Activated CD4-positive, alpha-beta T cell treated with anti-CD3 and anti-CD28 coated beads for 48 hours (primary cell): ENCODE measurements around the gene PPIP5K2.
"Not testable (repeated sequence)": the region's sequence is repeated elsewhere in the genome, so short reads cannot be mapped to it uniquely, and the experiment has no call there.

Experiments
- DNase-seq: peaks from one replicate; pipeline ENCODE4 v3.0.0-alpha.2; 2020

The PPIP5K2 gene

DNA sequence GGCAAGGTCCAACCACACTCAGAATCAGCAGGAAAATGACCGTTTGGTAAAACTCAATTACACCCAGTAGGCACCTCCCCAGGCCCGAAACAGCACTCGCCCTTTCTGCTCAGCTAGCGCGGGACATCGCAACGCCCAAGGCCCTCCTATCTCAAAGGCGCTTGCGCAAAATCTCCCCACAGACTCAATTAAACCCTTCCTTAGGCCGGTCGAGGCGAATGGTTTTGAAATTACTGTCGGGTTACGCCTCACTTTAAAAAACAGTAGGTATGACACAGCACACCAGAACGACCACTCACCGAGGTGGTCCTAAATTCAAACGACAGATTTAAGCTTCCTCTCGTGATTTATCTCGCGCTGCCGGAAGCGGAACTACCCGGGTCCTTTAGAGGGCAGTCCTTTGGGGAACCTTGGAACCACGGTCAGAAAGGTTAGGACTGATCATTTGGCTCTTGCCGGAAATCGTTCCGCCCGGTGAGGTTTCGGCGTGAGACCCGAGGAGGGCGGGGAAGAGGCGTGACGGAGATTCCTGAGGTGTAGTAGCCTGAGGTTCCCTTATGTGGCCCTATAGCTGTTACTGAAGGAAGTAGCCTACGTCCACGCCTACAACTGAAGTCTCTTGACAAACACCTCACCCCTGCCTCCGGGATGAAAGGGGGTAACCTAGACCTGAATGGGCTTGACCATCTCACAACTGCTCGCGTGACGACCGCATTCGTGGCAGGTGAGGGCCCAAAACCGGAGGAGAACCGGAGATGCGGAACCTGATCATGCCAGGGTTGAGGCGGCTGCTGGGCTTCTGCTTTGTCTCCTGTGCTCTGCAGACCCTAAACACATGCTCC lies at the start of gene PPIP5K2, which contains the start of gene GIN1:
PPIP5K2 (plus strand) TSS at position 537 of the 842 bp plus-strand sequence. CDS start 9,289 bp downstream, outside the sequence.
GIN1 (minus strand) TSS at position 374 of the 842 bp plus-strand sequence. CDS start 11,431 bp downstream, outside the sequence.
- DNase-seq = peak; percentile 97

DNA sequence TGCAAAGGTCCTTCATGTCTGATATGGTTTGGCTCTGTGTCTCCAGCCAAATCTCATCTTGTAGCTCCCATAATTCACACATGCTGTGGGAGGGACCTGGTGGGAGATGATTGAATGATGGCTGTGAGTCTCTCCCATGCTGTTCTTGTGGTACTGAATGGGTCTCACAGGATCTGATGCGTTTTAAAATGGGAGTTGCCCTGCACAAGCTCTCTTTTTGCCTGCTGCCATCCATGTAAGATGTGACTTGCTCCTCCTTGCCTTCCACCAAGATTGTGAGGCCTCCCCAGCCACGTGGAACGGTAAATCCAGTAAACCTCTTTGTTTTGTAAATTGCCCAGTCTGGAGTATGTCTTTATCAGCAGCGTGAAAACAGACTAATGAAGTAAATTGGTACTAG lies 46.6 kb upstream of the PPIP5K2 start:
- DNase-seq = not testable (repeated sequence)

DNA sequence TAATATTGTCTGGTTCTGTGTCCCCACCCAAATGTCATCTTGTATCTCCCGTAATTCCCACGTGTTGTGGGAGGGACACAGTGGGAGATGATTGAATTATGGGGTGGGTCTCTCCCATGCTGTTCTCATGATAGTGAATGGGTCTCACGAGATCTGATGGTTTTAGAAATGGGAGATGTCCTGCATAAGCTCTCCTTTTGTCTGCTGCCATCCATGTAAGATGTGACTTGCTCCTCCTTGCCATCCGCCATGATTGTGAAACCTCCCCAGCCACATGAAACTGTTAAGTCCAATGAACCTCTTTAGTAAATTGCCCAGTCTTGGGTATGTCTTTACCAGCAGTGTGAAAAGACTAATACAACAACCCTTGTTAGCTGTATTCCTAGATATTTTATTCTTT lies 44.7 kb upstream of the PPIP5K2 start:
- DNase-seq = no peak

DNA sequence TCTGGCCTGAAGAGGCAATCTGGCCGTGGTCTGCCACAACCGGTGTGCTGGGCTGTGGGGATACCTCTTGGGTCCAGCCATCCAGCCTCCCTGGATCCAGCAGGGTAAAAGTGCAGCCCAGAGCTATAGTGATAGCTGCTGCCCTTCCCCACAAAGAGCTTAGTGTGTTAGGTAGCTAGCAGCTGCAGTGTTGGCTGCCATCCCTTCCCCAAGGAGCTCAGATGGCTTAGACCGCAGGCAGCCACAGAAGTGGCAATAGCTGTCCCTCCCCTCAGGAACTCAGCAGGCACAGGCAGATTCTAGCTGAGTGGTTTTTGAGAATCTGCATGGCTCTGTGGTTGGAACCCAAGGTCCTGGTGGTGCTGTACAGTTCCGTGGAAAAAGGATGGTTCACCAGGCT lies 40.3 kb upstream of the PPIP5K2 start:
- no peak for DNase-seq

DNA sequence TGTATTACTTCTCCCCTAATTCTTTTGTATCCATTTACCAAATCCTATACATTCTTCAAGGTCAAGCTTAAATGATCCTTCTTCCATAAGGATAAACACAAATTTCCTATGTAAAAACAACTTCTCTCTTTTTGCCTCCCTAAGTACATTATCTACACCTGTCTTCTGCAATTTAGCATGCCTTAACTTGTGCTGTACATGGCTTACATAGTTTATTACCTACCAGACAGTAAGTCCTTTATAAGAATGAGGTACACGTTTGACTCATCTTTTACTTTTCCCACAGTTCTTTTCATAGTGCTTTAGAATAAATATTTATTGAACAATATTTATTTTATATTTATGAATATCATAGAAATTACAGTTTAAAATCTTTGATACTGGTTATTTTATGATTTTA lies 33.6 kb upstream of the PPIP5K2 start:
- no peak for DNase-seq

DNA sequence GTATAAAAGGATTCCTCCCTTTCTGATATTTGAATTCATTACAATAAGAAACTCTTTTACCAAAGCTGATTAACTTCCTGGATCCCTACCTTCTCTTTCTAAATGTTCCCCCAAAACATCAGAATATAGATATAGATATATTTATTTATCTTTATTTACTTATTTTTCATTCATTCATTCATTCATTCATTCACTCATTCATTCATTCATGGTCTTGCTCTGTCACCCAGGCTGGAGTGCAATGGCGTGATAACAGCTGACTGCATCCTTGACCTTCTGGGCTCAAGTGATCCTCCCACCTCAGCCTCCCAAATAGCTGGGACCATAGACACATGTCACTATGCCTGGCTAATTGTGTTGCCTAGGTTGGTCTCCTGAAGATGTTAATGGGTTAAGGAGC lies 30.8 kb upstream of the PPIP5K2 start:
- DNase-seq = no peak

DNA sequence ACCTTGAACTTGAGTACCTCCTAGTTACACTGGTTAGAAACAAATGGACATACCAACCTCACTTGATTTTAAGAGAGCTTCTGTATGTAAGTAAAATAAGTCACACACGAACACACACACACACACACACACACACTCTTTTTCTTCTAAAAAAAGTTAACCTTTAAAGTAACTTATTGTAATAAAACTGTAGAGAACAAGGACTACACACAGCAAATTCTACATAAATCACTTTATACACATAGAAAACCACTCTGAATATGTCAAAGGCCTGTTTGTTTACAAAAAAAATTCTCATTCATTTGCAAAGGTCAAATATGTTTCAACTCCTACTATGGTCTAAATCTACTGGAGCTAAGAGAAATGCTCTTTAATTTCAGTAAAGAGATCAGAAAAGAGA lies 29.3 kb upstream of the PPIP5K2 start:
- no peak for DNase-seq

DNA sequence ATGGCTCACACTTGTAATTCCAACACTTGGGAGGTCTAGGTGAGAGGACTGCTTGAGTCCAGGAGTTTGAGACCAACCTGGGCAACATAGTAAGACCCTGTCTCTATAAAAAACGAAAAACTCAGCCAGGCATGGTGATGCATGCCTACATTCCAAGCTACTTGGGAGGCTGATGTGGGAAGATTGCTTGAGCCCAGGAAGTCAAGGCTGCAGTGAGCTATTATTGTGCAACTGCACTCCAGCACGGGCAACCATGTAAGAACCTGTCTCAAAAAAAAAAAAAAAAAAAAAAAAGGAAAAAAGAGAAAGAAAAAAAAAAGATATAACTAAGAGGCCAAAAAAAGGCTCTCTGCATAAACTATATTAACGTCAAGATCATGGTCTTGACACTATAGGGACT lies 27.4 kb upstream of the PPIP5K2 start:
- no peak for DNase-seq

DNA sequence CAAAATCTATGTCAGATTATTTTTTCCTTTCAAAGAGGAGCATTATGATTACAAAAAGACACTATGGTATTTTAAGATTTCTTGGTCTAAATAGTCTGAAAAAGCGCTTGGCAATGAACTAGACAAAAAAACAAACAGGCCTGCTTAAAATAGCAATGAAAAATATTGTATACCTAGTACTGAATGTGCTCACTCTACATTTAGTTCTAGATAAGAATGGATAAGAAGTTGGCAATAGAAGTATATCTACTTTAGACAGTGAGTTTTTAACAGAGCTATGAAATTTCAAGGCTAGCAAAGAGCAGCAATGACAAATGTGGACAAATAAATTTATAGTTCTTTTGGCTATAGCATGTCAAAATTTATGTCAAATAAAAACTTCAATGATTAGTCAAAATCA lies 26.4 kb upstream of the PPIP5K2 start:
- DNase-seq = no peak

DNA sequence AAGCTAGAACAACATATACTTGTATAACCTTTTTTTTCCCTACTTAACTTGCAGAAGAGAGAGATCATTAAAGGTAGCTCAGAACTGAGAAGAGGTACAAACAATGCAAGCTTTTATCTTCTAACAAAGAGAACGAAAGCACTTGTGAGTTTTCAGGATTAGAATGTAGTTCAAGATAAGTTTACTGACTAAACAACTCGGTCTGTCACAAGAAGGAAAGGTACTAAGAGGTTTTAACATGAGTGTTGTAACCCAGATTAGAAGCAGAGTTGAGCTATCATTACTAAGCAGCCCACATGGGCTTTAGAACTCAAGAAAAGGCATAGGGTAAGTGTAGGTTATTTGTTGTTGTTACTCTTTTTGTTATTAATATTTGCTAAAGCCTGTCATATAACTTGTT lies 25.4 kb upstream of the PPIP5K2 start:
- no peak for DNase-seq

DNA sequence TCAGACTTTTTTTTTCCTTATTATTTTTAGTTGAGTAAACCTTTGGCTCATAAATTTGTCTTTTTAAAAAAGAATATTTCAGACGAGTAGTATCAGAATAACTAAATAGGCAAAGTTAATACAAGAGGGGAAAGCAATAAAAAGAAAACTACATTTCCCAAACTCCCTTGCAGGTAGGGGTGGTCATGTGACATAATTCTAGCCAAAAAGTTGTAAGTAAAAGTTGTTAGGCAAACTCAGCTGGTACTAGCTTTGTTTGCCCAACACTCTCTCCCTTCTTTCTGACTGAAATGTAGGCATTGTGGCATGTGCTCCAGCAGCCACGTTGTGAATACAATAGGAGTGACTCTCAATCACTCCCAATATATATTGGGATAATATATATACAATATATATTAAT lies 21.1 kb upstream of the PPIP5K2 start:
- no peak for DNase-seq

DNA sequence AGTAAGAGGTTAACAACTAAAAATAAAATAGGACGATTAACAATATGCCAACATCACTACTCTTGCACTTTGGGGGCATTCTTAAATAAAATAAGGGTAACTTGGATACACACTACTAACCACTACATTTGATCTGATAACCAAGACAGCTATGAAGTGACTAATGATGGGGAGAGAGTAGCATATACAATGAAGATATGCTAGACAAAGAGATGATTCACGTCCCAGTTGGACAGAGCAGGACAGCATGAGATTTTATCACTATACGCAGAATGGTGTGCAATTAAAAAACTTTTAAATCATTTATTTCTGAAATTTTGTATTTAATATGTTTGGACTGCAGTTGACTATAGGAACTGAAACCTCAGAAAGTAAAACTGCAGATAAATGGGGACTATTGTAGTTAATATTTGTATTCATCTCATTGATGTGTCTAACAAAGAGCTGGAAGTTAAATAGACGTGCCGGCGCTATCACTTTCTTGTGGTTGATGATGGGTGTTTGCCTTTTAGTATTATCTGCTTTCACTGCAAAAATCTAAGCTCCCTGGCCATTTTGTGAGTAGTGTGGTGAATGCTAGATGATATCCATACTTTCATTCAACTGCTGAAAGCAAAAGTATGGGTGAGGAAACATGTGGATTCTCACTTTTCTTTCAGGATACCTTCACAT lies 18.9 kb upstream of the PPIP5K2 start:
- DNase-seq = no peak

DNA sequence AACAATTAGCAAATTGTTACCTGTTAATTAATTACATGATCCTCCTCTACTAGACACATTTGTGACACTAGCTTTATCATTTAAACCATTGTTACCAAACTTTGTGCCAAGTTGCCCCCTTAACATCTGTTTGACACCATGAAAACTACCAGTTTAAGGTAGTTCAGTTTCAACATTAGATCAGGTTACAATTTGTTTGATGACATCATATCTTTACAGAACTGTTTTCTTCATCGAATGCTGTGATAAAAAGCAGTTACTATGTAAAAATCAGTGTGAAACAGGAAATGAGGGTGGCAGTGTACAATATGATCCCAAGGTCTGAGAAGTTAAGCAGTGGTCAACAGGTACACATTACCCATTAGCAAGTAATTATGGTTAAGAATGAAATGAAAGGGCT lies 17.9 kb upstream of the PPIP5K2 start:
- no peak for DNase-seq

DNA sequence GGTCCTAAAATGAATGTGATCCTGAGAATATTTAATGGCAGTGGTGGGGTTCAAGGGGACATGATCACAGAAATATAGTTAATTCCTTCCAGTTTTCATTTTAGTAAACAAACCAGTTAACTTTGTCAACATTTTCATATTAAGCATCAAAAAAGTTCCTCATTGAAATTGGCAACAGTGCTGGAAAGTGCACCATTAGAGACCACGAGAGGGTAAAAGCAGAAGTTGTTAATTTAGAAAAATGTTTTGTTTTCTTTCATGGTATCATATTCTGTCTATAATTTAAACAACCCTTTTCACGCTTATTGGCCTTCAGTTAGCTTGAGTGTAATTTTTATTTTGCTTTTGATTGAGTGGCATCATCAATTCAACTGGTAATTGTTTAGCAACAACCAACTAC lies 12.0 kb upstream of the PPIP5K2 start:
- DNase-seq = no peak

DNA sequence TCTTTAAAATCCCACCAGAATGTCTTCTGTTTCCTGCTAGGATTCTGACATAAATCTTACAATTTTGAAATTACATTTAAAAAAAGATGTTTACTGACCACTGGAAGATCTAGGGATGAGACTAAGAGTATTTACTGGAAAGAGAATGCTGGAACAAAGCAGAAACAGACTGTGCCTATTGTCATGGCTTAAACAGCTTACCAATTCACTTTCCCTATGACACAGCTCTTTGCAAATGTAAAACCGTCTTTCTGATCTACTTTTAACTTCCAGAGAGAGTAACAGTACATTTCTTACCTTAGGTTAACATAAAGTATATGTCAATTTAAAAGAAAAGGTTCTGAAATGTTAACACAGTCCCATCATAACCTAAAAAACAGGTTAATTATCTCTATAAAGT lies 10.8 kb upstream of the PPIP5K2 start:
- DNase-seq = no peak

DNA sequence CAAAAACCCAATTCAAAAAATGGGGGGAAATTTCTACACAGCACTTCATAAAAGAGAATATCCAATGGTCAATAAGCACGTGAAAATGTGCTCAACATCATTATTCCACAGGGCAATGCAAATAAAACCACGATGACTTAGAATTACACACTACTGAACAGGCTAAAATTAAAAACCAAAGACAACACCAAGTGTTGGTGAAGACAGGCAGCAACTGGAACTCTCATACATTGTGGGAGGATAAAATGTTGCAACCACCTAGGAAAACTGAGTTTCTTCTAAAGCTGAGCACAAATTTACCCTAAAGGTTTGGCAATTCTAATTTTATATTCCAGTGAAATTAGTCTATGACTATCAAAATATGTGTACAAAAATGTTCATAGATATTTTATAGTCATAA lies 9.7 kb upstream of the PPIP5K2 start:
- no peak for DNase-seq

DNA sequence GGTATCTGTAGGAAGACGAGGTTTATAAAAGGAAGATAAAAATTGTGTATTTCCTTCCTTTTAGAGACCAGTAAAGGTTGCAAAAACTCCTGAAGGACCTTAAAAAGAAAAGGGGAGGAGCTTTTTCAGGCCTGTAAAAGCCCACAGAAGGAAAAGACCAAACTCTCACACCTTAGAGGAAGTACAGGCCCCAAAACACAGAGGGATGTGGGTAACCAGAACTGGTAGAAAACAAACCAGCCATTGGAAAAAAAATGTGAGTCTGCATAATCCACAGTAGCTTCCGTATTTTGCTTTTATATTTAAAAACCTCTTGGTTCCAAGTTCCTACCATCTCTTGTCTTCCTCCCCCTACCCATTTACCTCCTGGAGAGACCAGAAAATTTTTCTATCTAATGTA lies 8.6 kb upstream of the PPIP5K2 start:
- DNase-seq = no peak

DNA sequence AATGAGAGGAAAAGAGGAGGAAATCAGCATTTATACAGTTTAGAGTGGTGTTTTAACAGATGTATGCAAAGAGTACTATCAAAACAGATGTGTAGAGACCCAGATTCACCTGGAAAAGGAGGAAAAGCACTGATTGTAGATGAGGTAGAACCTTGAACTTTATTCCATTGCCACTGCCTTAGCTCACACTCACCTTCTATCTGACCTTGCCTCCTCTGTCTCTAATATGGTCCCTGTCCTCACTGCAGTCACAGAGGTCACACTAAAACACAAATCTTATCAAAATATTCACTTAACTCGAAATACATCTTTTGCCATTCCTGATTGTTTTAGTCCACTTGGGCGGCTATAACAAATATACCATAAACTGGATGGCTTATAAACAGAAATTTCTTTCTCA lies 7.2 kb upstream of the PPIP5K2 start:
- no peak for DNase-seq

DNA sequence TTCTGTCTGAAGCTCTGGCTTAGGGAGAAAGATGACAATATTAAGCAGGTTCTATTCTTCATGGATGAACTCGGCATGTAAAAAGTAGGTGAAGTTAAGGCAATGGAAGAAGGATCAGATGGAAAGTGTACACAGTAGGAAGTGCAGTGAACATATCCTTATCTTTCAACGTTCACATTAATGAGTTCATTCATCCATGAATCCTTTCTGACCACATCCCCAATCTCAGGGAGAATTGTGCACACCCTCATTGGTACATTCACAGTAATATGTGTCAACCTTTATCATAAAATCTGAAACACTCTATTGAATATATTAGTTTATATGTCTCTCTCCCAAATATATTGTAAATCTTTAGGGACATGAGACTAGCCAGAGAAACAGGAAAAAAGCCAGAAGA lies 5.7 kb upstream of the PPIP5K2 start:
- DNase-seq = no peak

DNA sequence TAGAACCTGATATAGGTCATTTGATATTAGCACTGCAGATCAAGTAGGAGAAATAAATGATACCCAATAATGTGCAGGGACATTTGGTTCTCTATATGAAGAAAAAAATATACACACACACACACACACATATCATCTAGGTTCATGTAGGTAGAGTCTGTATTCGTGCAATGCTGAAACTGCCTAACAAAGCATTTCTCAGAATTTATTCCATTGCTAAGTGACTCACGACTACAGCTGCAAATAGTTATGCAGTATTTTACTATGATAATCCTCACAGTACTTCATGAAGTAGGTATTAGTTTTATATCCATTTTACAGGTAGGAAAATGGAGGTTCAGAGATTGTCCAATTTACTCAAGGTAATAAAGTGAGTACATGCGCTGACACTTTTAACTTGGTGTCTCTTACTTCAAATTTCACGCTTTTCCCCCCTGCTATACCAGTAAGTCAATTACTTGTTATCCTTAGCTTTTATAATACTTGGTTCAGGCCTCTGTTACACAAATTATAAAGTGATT lies 2.6 kb upstream of the PPIP5K2 start:
- DNase-seq = no peak

DNA sequence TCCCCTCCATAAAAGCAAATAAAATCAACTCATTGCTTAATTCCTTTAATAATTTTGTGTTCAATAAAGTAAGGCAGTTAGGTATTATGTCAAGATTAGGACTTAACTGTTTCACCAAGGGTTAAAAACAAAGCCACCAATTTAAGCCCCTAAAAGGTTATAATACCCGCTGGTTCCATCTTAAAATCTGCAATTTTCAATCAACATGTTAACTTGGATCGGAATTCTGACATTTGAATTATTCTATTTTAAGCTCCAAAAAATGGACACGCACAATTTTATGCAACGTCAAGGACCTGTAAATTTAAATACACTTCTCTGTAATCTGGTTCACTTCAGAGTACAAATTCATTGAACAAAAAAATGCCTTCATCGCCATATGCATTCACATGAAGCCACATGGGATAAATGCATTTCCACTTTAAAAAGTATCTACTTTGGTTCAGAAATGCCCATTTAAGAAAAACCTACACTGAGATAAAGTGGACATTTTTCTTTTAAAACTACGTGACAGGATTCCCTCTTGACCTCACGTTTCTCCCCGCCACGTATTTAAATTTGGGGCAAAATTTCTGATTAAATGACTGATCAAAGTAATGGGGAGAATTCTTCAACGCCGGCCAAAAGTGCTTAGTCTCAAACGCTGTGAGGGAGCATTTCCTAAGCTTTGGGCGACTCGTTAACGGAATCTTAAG lies 884 bp upstream of the PPIP5K2 start:
- no peak for DNase-seq

DNA sequence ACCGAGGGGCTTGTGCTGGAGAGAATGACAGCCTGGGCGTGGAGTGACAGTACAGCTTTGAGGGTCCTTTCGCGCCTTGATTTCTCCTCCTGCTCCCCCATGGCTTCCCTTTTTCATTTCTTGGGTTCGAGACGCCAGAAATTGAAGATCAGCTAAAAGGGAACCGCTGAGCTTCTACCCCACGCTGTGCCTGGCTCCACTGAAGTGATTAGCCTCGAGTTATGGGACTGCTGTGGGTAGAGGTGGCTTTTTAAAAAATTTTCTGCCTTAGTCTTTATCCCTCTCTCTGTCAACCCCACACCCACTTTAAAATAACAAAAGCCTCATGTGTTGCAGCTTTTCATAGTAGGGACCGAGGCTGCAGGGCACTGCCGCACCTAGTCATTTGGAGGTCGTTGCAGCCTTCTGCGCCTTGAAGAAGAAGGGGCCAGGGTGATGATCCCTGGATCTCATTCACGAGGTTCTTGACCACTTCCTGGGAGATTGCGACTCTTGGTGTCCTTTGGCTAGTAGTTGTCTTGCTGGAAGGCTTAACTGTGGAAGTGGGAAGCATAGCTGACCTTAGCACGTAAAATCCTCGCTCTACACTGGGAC lies 603 bp downstream of the PPIP5K2 start:
- DNase-seq = peak; percentile 10

DNA sequence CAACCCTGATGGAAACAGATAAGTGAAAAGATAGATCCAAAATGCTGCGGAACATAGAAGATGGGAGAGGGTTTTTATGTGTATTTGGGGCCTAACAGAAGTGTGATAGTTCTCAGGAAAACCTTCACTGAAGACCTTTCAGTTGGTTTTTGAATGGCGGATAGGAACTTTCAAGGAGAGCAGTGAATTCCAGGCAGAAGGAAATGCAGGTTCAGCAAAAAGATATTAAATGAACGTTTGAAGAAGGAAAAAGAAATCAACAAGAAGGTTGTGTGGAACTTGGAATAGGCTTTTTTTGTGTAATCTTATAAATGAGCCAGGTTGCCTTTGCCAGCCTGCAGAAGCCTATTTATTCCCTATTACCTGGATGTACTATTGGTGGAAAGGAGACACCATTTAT lies 2.1 kb downstream of the PPIP5K2 start:
- DNase-seq = no peak
